HFF-Myc (cell line): Measurements from ENCODE around the gene GPR137.

Experiments used
- DNase-seq: peaks from one replicate; pipeline ENCODE4 v3.0.0-alpha.2; 2011; ENCODE audit warnings: low read depth; ENCODE audit errors: extremely low read depth
- H3K4me3 ChIP-seq: replicated peaks from 2 replicates; pipeline ENCODE4 v1.5.1; 2011; ENCODE audit warnings: low read depth, mild to moderate bottlenecking, control low read depth, low read length
- TF ChIP-seq, protein P1 (sequence below): IDR thresholded peaks from 2 replicates; pipeline ENCODE4 v1.5.1; 2012; ENCODE audit warnings: mild to moderate bottlenecking, low read depth, low read length, control low read depth; ENCODE audit errors: missing control alignments

The GPR137 gene

DNA sequence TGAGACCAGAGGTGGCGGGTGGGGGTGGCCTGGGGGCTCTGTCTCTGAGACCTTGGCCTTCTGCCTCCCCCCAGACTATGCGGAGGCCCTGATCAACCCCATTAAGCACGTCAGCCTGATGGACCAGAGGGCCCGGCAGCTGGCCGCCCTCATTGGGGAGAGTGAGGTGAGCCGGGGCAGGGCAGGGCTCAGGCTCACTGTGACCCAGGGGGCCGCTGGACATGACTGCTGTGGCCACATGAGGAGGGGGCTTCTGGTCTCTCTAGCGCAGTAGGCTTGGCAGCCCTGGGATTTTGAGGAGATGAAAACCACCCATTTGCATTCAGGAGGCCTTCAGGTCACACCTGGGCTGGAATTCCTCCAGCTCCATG is 21.7 kb upstream of the GPR137 start:
- TF ChIP-seq, protein P1, sequence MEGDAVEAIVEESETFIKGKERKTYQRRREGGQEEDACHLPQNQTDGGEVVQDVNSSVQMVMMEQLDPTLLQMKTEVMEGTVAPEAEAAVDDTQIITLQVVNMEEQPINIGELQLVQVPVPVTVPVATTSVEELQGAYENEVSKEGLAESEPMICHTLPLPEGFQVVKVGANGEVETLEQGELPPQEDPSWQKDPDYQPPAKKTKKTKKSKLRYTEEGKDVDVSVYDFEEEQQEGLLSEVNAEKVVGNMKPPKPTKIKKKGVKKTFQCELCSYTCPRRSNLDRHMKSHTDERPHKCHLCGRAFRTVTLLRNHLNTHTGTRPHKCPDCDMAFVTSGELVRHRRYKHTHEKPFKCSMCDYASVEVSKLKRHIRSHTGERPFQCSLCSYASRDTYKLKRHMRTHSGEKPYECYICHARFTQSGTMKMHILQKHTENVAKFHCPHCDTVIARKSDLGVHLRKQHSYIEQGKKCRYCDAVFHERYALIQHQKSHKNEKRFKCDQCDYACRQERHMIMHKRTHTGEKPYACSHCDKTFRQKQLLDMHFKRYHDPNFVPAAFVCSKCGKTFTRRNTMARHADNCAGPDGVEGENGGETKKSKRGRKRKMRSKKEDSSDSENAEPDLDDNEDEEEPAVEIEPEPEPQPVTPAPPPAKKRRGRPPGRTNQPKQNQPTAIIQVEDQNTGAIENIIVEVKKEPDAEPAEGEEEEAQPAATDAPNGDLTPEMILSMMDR: no peak
- no peak overlapping the region for H3K4me3 ChIP-seq
- no peak for DNase-seq

DNA sequence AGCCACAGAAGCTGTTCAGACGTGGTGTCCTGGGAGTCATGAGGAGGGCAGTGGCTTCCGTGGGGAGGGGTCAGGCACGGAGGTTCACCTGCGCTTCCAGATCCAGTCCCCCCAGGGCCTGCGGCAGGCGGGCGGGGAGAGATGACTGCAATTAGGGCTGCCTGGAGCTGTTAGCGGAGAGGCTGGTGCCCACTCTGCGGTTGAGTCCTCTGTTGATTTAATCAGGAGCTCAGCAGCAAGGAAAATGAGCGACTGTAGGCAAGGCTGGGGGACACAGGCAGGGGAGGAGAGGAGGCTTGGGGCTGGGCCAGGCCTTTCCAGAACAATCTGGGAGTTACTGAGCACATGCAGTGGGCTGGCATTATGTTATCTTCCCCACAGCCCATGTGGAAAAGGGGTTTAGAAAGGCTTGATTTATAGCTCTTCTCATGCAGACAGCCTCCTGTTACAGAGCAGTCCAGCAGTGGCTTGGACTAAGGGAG is 21.2 kb upstream of the GPR137 start:
- DNase-seq: no peak
- TF ChIP-seq, protein P1: no peak
- no peak overlapping the region for H3K4me3 ChIP-seq

DNA sequence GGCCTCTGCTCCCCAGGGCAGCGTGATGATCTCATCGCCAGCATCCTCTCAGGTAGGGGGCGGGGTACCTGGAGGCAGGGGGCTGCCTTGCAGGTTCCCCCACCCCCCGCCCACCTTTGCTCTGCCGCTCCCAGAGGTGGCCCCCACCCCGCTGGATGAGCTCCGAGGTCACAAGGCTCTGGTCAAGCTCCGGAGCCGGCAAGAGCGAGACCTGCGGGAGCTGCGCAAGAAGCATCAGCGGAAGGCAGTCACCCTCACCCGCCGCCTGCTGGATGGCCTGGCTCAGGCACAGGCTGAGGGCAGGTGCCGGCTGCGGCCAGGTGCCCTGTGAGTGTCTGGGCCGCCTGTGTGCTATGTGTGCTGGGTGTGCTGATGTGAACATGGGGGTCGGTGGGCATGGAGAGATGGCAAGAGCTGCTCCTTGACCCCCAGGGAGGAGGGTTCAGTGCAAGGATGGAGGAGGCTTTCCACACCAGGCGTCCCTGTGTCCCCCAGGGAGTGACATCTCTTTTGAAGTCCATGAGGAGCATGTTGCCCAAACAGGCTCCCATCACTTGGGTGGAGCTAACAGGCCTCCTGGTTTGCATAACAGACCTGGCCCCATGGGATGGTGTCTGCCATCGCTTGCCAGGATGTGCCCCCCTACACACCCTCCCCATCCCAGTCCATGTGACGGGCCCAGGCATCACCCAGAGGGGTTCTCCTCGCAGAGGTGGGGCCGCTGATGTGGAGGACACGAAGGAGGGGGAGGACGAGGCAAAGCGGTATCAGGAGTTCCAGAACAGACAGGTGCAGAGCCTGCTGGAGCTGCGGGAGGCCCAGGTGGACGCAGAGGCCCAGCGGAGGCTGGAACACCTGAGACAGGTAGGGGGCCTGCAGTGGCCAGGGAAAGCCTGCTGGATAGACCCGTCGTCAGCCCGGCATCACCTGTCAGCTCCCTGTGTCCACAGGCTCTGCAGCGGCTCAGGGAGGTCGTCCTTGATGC is 20.2 kb upstream of the GPR137 start:
- no peak overlapping the region for H3K4me3 ChIP-seq
- TF ChIP-seq, protein P1: no peak
- no peak for DNase-seq

DNA sequence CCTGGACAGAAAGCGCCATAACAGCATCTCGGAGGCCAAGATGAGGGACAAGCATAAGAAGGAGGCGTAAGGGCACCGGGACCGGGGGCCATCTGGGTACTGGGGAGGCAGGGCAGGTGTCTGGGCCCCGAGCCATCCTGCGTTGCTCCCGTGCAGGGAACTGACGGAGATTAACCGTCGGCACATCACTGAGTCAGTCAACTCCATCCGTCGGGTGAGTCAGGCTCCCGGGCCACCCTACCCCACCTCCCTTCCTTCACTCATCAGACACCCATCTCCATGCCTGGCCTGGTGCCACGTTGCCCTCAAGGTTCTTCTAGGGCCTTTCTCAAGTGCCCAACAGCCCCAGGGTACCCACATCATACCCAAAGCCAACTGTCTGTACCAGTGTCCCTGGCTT is 19.3 kb upstream of the GPR137 start:
- no peak overlapping the region for H3K4me3 ChIP-seq
- DNase-seq: no peak
- TF ChIP-seq, protein P1: no peak

DNA sequence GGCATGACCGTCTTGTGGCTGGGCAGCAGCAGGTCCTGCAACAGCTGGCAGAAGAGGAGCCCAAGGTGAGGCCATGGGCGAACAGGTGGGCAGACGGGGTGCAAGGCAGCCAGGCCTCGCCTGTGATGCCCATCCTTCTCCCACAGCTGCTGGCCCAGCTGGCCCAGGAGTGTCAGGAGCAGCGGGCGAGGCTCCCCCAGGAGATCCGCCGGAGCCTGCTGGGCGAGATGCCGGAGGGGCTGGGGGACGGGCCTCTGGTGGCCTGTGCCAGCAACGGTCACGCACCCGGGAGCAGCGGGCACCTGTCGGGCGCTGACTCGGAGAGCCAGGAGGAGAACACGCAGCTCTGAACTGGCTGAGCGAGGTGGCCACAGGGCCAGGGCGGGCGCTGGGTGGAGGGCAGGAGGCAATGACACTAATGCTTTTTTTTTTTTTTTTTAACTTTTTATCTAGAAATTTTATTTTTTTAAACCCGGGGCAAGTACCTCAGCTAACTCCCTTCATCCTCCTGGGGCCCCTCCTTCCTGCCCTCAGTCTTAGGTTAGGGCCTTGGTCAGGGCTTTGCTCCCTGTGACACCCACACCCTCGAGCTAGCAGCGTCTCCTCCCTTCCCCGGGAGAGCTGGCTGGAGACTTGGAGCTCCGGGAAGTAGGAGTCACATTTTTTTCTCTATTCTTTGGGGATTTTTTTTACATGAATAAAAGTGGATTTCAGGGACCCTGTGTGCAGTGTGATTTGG is 18.3 kb upstream of the GPR137 start:
- DNase-seq: no peak
- no peak overlapping the region for H3K4me3 ChIP-seq
- TF ChIP-seq, protein P1: no peak

DNA sequence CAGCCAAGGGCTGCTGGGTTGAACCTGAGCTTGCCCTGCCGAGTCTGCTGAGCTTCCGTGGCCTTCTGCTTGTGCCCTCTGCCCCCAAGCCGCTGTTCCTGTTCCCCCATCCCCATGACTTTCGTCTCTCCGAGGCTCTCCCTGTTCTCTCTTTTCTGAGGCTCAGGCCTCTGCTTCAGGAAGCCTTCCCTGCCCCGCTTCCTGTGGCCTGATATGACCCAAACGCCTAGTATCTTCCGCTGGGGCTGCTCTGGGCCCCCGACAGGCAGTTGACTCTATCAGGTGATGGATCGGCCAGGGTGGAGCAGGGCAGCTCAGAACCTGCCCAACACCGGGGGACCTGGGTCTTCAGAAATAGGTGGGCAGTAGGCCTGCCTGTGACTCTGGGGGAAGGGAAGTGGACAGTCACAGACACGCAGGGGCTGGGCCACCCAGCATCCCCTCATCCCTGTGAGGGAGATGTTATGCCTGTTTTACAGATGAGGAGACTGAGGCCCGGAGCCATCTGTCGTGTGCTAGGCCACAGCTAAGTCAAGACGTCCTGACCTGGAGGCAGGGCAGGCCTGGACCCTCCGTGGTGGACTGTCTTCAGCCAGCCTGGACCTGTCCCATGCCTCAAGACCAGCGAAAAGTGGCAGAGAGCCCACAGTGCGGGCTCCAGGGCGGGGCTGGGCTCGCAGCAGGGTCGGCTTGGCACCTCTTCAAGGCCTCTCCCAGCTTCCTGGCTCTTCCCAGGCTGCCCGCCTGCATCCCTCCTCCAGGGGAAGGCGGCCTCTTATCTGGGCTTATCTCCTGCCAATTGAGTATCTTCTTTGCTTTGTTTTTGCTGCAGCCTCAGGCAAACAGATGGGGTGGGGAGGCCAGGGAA is 17.4 kb upstream of the GPR137 start:
- peak overlapping the region; percentile 69 for H3K4me3 ChIP-seq
- no peak for DNase-seq
- TF ChIP-seq, protein P1: no peak
